ENCODE results near the gene ZKSCAN5.

GRCh38 chr7:99472561-99473314 lies 31.7 kb upstream of the ZKSCAN5 start, which contains the start of gene ZNF789:
- TF ChIP-seq EZH2phosphoT487 (IDR thresholded peaks at IDR 0.05; ENCODE audit: borderline replicate concordance, low read length), result no peak
- no peak for TF ChIP-seq CTCF (IDR thresholded peaks at IDR 0.05; ENCODE audit: low read depth, low read length, poor library complexity, severe bottlenecking)

Data from DOHH2 (cell line).